Esophagus squamous epithelium (tissue), 4 donors: Measurements from ENCODE around the gene ACER2.

Source experiments
- POLR2A ChIP-seq, 4 donors: fragments of 450-650 bp; IDR thresholded peaks; one replicate each; pipeline ENCODE4 v1.6.1; 2017; ENCODE audit warnings: antibody characterized with exemption in 4 of 4, mild to moderate bottlenecking in 4 of 4, moderate library complexity in 3 of 4
- TF ChIP-seq, protein P1 (sequence below), 6 experiments: fragments of 450-650 bp in 4 of 6; fragments of 200-600 bp in 2 of 6; sonication (generic) in 2 of 6; IDR thresholded peaks; one replicate each; pipeline ENCODE4 v1.5.1; 2016 to 2019; ENCODE audit warnings: antibody characterized with exemption in 6 of 6, mild to moderate bottlenecking in 4 of 6, moderate library complexity in 4 of 6

- no peak for TF ChIP-seq POLR2A (IDR thresholded peaks at IDR 0.05)
- TF ChIP-seq, protein P1, sequence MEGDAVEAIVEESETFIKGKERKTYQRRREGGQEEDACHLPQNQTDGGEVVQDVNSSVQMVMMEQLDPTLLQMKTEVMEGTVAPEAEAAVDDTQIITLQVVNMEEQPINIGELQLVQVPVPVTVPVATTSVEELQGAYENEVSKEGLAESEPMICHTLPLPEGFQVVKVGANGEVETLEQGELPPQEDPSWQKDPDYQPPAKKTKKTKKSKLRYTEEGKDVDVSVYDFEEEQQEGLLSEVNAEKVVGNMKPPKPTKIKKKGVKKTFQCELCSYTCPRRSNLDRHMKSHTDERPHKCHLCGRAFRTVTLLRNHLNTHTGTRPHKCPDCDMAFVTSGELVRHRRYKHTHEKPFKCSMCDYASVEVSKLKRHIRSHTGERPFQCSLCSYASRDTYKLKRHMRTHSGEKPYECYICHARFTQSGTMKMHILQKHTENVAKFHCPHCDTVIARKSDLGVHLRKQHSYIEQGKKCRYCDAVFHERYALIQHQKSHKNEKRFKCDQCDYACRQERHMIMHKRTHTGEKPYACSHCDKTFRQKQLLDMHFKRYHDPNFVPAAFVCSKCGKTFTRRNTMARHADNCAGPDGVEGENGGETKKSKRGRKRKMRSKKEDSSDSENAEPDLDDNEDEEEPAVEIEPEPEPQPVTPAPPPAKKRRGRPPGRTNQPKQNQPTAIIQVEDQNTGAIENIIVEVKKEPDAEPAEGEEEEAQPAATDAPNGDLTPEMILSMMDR (IDR thresholded peaks at IDR 0.05): no peak
Measured at GRCh38 chr9:19429595-19429994, 20.8 kb downstream of the ACER2 start.
